Measurements from ENCODE around the gene MEIS2. TPM values are rescaled to one million over a fixed set of nuclear protein-coding genes. Genes with fewer than 3 reads are reported as not detected.

The MEIS2 gene
- total and polyA plus RNA-seq, 9 donors = 27.7 to 73.7 (median 47.7) TPM

DNA sequence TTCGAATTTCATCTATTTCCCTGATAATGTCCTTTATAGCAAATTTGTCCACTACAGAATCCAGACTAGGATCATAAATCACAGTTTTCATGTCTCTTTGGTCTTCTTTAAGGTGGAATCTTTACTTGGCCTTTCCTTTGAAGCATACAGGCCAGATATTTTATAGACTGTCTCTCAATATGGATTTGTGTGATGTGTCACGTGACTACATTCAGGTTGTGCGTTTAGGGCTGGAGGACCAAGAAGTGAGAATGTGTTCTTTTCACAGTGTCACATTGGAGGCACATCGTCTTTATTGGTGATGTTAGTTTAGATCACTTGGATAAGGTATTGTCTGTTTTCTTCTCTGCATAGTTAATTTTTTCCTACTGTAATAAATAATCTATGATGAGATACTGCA lies 232.9 kb downstream of the MEIS2 start:
- 79 to 89% (median 85%) methylated on average over 4 of the region's 4 CpGs for WGBS, 3 donors
- DNase-seq = no peak
- Histone ChIP-seq H3K36me3 (no peaks in the 10 kb centered on the region), H3K27ac (no peak overlapping the region), H3K9me3 (no peaks in the 10 kb centered on the region), H3K4me3 (no peak overlapping the region), H3K4me1 (ENCODE audit: insufficient read depth) (no peaks in the 10 kb centered on the region), H3K27me3 (no peaks in the 10 kb centered on the region)
- TF ChIP-seq EP300 (IDR thresholded peaks at IDR 0.05) = no peak
- no peak for TF ChIP-seq POLR2A (IDR thresholded peaks at IDR 0.05)
- TF ChIP-seq, protein P1, sequence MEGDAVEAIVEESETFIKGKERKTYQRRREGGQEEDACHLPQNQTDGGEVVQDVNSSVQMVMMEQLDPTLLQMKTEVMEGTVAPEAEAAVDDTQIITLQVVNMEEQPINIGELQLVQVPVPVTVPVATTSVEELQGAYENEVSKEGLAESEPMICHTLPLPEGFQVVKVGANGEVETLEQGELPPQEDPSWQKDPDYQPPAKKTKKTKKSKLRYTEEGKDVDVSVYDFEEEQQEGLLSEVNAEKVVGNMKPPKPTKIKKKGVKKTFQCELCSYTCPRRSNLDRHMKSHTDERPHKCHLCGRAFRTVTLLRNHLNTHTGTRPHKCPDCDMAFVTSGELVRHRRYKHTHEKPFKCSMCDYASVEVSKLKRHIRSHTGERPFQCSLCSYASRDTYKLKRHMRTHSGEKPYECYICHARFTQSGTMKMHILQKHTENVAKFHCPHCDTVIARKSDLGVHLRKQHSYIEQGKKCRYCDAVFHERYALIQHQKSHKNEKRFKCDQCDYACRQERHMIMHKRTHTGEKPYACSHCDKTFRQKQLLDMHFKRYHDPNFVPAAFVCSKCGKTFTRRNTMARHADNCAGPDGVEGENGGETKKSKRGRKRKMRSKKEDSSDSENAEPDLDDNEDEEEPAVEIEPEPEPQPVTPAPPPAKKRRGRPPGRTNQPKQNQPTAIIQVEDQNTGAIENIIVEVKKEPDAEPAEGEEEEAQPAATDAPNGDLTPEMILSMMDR (IDR thresholded peaks at IDR 0.05) = no peak
- intact Hi-C loops (cut with DNase I) = no loop called here

DNA sequence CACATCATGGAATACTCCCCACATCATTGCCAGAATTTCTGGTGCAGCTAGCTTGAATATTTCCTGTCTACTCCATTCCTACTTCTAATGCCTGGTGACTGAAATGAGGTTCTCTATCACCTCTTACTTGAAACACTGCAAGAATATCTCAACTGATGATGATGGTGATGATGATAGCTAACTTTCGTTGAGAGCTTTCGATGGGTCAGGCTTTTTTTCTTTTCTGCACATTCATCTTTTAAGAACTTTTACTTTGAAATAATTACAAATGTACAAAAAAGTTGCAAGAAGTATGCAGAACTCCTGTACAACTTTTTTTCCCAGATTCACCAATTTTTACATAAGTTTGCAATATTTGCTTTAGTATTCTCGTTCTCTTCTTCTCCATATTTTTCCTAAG lies 233.5 kb downstream of the MEIS2 start:
- H3K27ac ChIP-seq = no peak overlapping the region
- no peak for DNase-seq
- H3K9me3 ChIP-seq = no peaks in the 10 kb centered on the region
- H3K36me3 ChIP-seq = no peaks in the 10 kb centered on the region
- no peak overlapping the region for H3K4me3 ChIP-seq
- no peaks in the 10 kb centered on the region for H3K4me1 ChIP-seq (ENCODE audit: insufficient read depth)
- 90 to 94% (median 90%) methylated on average over 3 of the region's 3 CpGs for WGBS, 3 donors
- H3K27me3 ChIP-seq = no peaks in the 10 kb centered on the region
- no peak for TF ChIP-seq POLR2A (IDR thresholded peaks at IDR 0.05)
- TF ChIP-seq EP300 (IDR thresholded peaks at IDR 0.05) = no peak
- TF ChIP-seq, protein P1 (IDR thresholded peaks at IDR 0.05) = no peak
- intact Hi-C loops (cut with DNase I) = no loop called here

DNA sequence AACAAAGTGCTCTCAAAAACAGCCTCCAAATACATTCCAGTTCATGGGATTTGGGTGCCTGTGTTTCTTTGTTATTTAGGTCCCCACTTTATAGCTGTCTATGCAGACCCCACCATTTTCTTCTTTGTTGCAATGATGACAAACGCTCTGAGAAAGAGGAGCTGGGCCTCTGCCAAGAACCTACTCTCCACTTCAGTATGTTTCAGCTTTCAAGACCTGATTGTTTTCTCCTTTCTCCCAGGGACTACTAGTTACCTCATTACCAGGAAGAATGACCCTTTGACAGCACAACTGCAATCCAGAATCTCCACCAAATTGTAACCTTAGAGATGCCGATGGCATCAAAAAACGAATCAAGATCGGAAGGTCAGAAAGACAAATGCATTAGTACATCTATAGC lies 236.8 kb downstream of the MEIS2 start:
- WGBS, 3 donors = 71 to 76% (median 72%) methylated on average over 4 of the region's 4 CpGs
- intact Hi-C loops (cut with DNase I) = no loop called here
- no peaks in the 10 kb centered on the region for H3K27me3 ChIP-seq

DNA sequence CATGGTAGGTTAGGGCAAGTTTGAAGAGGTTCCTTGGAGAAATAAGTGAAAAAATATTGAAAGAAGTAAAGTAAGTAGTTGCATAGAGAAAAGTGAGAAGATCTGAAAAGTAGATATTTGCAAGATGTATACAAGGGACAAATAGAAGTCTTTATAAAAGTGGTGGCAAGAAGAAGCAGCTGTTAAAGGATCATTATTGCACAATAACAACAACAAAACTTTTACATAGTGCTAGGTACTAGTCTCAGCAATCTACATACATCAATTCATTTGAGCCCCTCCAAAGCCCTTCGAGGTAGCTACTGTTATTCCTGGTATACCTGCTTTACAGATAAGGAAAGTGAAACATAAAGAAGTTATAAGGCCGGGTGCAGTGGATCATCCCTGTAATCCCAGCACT lies 239.6 kb downstream of the MEIS2 start:
- H3K4me1 ChIP-seq (ENCODE audit: insufficient read depth) = no peaks in the 10 kb centered on the region
- DNase-seq = no peak
- no peaks in the 10 kb centered on the region for H3K27me3 ChIP-seq
- no peak for TF ChIP-seq POLR2A (IDR thresholded peaks at IDR 0.05)
- TF ChIP-seq, protein P1 (IDR thresholded peaks at IDR 0.05) = no peak
- TF ChIP-seq EP300 (IDR thresholded peaks at IDR 0.05) = no peak
- intact Hi-C loops (cut with DNase I) = no loop called here
- H3K9me3 ChIP-seq = no peaks in the 10 kb centered on the region
- 89 to 93% (median 93%) methylated on average over 2 of the region's 2 CpGs for WGBS, 3 donors
- no peak overlapping the region for H3K27ac ChIP-seq
- H3K4me3 ChIP-seq = no peak overlapping the region
- no peaks in the 10 kb centered on the region for H3K36me3 ChIP-seq

More for the DNA sequence above, 236.8 kb downstream of the MEIS2 start:
- no peak for DNase-seq
- TF ChIP-seq, protein P1 (IDR thresholded peaks at IDR 0.05) = no peak
- no peak for TF ChIP-seq POLR2A (IDR thresholded peaks at IDR 0.05)
- no peak for TF ChIP-seq EP300 (IDR thresholded peaks at IDR 0.05)
- no peak overlapping the region for H3K4me3 ChIP-seq
- no peak overlapping the region for H3K27ac ChIP-seq
- no peaks in the 10 kb centered on the region for H3K9me3 ChIP-seq
- H3K36me3 ChIP-seq = no peaks in the 10 kb centered on the region
- no peaks in the 10 kb centered on the region for H3K4me1 ChIP-seq (ENCODE audit: insufficient read depth)

DNA sequence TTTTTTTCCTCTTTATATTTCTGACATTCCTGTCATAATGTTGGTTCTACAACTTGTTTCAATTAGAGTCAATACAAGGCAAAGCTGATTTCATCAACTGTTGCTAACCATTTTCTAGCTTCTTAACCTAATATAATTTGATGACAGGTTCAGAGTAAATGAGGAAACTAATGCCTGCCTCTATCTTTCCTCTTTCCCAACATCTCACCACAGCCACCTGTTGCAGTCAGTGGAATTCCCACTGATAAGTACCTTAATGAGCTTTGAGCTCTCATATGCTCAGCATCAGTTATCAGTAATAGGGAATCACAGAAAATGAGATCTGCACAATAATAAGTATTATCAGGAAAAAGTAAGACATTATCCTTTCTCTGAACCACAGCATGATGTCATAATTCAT lies 241.9 kb downstream of the MEIS2 start:
- H3K27ac ChIP-seq = no peak overlapping the region
- intact Hi-C loops (cut with DNase I) = no loop called here
- H3K9me3 ChIP-seq = no peaks in the 10 kb centered on the region
- no peak overlapping the region for H3K4me3 ChIP-seq
- H3K4me1 ChIP-seq (ENCODE audit: insufficient read depth) = no peaks in the 10 kb centered on the region
- no peaks in the 10 kb centered on the region for H3K27me3 ChIP-seq
- TF ChIP-seq, protein P1 (IDR thresholded peaks at IDR 0.05) = no peak
- TF ChIP-seq POLR2A (IDR thresholded peaks at IDR 0.05) = no peak
- no peak for TF ChIP-seq EP300 (IDR thresholded peaks at IDR 0.05)
- no peak for DNase-seq
- H3K36me3 ChIP-seq = no peaks in the 10 kb centered on the region
